Measurements from ENCODE around the gene LHFPL2. TPM values are rescaled to one million over a fixed set of nuclear protein-coding genes. Genes with fewer than 3 reads are reported as not detected.

LHFPL2 gene
- polyA plus RNA-seq, 1 donor from 2014 or later: 9.1 TPM

DNA sequence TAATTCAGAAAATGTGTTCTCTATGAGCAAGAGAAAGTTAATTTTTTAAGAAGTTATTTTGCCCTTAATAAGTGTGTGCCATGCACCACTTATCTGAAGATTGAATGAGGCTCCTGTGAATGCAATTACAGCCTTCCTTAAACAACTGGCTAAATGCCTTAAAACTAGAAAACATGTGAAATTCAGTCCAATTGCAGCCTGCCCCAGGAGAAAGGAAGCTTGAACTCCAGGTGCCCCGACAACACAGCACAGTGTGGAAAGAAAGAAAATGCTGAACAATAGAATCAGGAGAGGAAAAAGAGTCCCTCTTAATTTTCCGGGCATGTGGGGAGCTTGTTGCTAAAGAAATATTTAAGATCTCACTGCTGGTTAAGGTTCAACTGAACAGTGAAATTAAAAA is 8.8 kb downstream of the LHFPL2 start:
- H3K9me3 Mint-ChIP-seq: no peaks in the 10 kb centered on the region
- no peak overlapping the region for H3K4me3 Mint-ChIP-seq
- no peak overlapping the region for H3K27ac Mint-ChIP-seq
- H3K4me1 Mint-ChIP-seq: peaks cover 16 to 35% (median 28%) of the 10 kb centered on the region in 3 donors
- no peaks in the 10 kb centered on the region for H3K27me3 Mint-ChIP-seq
- H3K36me3 Mint-ChIP-seq: peaks cover 10% of the 10 kb centered on the region

DNA sequence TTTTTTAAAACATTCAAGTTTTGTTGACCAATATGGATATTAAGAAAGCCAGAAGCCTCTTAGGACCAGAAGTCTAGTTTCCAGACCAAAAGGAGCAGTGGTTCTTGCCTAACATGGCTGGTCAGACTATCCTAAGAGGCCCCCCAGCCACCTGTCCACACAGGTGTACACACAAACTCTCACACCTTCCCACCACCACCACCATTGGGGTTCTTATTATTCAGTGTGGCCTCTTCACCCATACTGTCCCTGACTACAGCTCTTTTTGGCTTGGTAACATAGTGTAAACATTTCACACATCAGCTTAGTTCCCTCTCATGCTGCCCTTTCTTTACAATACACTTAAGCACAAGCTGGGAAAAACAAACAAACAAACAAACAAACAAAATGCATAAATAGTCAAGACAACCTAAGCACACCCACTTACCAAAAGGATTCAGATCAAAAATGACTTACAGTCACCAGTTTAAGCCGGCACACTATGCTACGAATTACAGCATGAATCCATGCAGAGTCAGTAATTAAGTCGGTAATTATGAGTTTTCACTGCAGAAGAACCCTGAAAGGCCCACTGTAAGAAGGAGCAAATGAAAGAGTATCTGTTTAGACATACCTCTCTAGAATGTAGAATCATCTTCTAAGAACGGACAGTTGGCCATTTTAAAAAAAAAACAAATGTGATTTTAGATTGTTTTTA is 9.5 kb downstream of the LHFPL2 start:
- H3K4me3 Mint-ChIP-seq: no peak overlapping the region
- no peak overlapping the region for H3K27ac Mint-ChIP-seq
- H3K9me3 Mint-ChIP-seq: no peaks in the 10 kb centered on the region
- H3K4me1 Mint-ChIP-seq: peaks cover 17 to 34% (median 31%) of the 10 kb centered on the region in 3 donors
- H3K27me3 Mint-ChIP-seq: no peaks in the 10 kb centered on the region
- peaks cover 6% of the 10 kb centered on the region for H3K36me3 Mint-ChIP-seq

DNA sequence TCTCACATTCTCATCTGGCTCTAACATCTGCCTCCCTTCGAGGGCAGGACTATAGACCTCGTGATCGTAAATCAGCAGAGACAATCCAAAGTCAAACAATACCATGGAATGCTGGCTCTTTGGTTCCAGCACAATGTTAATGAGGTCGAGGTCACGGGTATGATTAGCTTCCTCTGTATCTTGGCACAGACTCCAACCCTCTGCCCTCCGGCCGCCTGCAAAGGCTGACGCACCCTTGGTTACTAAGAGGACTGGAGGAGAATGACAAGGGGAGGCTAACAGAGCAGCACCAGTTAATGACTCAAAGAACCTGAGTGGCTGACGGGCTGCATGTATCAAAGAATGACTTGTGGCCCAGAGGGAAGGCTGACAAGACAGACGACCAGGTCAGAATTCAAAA is 10.1 kb downstream of the LHFPL2 start:
- Mint-ChIP-seq H3K27ac (peak overlapping the region in 2 of 3 donors; percentile 16 to 68), H3K4me1 (peaks cover 17 to 37% (median 31%) of the 10 kb centered on the region in 3 donors), H3K9me3 (no peaks in the 10 kb centered on the region), H3K36me3 (peaks cover 5% of the 10 kb centered on the region), H3K27me3 (no peaks in the 10 kb centered on the region), H3K4me3 (no peak overlapping the region)

DNA sequence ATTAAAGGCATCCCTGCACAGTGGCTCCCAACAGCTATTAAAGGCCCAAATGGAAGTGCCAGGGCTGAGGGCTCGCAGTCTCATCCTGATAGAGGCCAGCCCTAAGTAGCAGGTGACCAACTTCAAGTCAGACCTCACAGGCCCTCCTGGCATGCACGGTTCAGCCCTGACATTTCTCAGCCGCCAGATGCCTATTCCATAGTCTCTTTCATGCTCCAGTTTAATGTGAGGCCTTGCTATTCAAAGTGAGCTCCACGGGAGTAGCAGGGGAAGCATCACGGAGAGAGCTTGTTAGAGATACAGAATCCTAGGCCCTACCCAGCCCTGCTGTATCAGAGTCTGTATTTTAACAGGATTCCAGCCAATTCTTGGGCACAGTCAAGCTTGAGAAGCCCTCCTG is 11.1 kb downstream of the LHFPL2 start:
- no peak overlapping the region for H3K4me3 Mint-ChIP-seq
- H3K27me3 Mint-ChIP-seq: no peaks in the 10 kb centered on the region
- no peaks in the 10 kb centered on the region for H3K9me3 Mint-ChIP-seq
- no peak overlapping the region for H3K27ac Mint-ChIP-seq
- H3K36me3 Mint-ChIP-seq: peaks cover 5% of the 10 kb centered on the region
- peaks cover 17 to 32% (median 28%) of the 10 kb centered on the region in 3 donors for H3K4me1 Mint-ChIP-seq

DNA sequence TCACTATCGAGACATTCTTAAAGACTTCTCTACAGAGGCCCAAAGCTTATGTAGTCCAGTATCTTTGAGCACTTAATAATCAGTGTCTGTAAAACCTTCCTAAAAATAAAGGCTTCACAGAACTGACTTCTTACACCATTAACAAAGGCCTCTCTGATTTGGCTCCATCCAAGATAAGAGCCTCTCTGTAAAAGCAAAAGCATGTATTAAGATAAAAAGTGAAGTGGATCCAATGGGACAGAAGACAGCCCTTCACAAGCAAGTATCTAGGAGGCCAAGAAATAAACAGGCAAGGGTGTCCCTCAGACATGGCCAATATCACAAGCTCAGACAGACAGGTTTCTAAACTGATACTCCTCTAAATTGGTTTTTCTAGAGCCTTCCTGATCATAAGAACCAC is 11.9 kb downstream of the LHFPL2 start:
- H3K36me3 Mint-ChIP-seq: peaks cover 5% of the 10 kb centered on the region
- no peaks in the 10 kb centered on the region for H3K9me3 Mint-ChIP-seq
- H3K27ac Mint-ChIP-seq: no peak overlapping the region
- H3K4me1 Mint-ChIP-seq: peaks cover 17 to 32% (median 24%) of the 10 kb centered on the region in 3 donors
- no peak overlapping the region for H3K4me3 Mint-ChIP-seq
- no peaks in the 10 kb centered on the region for H3K27me3 Mint-ChIP-seq

DNA sequence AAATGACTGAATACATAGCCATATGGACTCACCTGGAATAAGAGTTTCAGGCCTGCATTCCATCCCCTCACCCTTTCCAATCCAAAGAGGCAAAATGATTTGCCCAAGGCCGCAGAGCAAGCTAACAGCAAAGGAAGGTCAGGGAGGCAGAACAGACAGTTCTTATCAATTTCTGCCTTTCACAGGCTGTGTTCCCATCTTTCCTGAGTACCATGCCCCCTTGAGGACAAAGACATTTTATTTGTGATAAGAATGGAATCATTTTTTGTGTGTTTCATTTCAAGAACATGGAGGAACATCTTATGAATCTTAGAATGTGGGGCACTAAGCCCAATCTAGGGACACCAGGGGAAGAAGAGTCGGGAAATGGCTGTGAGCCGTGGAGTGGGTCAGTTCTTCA is 13.9 kb downstream of the LHFPL2 start:
- peaks cover 11 to 25% (median 13%) of the 10 kb centered on the region in 3 donors for H3K4me1 Mint-ChIP-seq
- no peak overlapping the region for H3K27ac Mint-ChIP-seq
- no peaks in the 10 kb centered on the region for H3K9me3 Mint-ChIP-seq
- peak overlapping the region in 2 of 4 donors; percentile 61 to 75 for H3K4me3 Mint-ChIP-seq
- no peaks in the 10 kb centered on the region for H3K27me3 Mint-ChIP-seq
- peaks cover 15% of the 10 kb centered on the region for H3K36me3 Mint-ChIP-seq

DNA sequence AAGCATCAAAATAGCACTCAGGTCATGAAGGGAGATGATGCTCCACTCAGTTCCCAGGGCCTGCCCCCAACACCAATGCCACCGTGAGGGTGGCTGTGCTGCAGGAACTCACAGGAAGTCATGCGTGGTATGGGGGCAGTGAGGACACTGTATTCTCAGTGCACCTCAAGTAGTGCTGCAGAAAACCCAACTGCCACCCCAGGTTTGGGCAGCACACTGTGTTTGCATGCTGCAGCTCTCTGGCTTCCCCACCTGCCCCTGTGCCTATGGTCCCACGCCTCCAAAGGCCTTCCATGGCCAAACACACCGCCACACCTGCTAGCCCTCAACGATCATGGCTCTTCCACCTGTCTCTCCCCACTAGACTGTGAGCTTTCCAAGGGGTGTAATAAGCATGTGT is 14.3 kb downstream of the LHFPL2 start:
- Mint-ChIP-seq H3K27ac (no peak overlapping the region), H3K9me3 (no peaks in the 10 kb centered on the region), H3K36me3 (peaks cover 15% of the 10 kb centered on the region), H3K4me3 (peak overlapping the region in 2 of 4 donors; percentile 61 to 75), H3K27me3 (no peaks in the 10 kb centered on the region), H3K4me1 (peaks cover 11 to 24% (median 13%) of the 10 kb centered on the region in 3 donors)

DNA sequence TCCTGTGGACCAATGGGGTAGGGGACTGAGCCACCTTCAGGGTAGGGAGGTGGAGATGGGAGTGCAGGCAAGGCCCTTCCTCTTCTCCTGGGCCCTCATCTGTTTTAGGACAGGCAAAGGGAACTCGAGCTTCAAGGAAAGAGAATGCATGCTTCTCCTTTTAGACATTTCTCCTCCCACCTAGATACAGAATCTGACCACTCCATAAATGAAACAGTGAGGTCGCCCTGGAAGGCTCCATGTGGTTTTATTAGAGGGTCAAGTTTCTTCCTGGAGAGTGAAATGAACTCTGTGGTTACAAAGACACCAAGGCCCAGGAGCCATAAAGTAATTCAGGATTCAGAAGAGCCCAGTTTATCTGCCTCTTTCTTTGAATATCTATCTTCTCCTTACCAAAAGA is 14.9 kb downstream of the LHFPL2 start:
- H3K36me3 Mint-ChIP-seq: peaks cover 15% of the 10 kb centered on the region
- no peaks in the 10 kb centered on the region for H3K9me3 Mint-ChIP-seq

DNA sequence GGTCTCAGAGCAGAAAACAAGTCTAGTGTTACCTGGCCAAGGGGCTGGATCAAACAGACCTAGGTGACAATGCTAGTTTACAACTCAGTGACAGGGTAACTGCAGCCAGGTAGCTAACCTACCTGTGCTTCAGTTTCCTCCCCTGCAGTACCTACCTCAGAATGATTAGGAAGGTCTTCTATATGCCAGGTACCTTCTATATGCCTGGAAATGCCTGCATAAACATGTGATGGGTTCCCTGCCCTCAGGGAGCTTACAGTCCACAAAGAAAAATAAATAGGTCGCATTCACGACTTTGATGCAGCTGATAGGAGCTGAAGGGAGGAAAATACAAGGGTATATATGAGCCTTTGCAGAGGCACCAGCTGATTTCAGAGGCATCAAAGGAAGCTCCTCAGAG is 16.1 kb downstream of the LHFPL2 start:
- Mint-ChIP-seq H3K27ac (peak overlapping the region in 1 of 3 donors; percentile 73), H3K4me3 (no peak overlapping the region), H3K36me3 (peaks cover 15% of the 10 kb centered on the region), H3K9me3 (no peaks in the 10 kb centered on the region), H3K27me3 (no peaks in the 10 kb centered on the region), H3K4me1 (peaks cover 10 to 31% (median 19%) of the 10 kb centered on the region in 3 donors)

More for the DNA sequence above, 14.9 kb downstream of the LHFPL2 start:
- H3K4me1 Mint-ChIP-seq: peaks cover 9 to 23% (median 13%) of the 10 kb centered on the region in 3 donors
- no peaks in the 10 kb centered on the region for H3K27me3 Mint-ChIP-seq
- H3K27ac Mint-ChIP-seq: no peak overlapping the region
- no peak overlapping the region for H3K4me3 Mint-ChIP-seq

DNA sequence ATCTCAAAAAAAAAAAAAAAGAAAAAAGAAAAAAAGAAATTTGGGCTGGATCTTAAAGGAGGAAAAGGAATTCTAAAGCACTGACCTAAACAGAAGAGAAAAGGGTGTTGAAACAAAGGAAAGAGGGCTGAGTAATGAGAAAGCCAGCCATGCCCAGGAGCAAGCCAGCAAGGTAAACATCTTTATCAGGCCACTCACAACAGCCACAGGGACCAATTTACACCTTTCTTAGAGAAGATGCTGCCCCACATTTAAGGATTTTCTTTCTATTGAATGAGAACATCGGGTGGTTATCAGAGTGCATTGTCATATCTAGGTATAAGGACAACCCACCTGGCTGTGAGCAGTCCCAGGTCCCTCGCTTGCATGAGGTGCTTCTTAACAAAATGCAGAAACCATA is 16.6 kb downstream of the LHFPL2 start:
- Mint-ChIP-seq H3K27ac (peak overlapping the region in 1 of 3 donors; percentile 73), H3K9me3 (no peaks in the 10 kb centered on the region), H3K4me3 (no peak overlapping the region), H3K27me3 (no peaks in the 10 kb centered on the region), H3K4me1 (peaks cover 10 to 34% (median 19%) of the 10 kb centered on the region in 3 donors), H3K36me3 (peaks cover 15% of the 10 kb centered on the region)

DNA sequence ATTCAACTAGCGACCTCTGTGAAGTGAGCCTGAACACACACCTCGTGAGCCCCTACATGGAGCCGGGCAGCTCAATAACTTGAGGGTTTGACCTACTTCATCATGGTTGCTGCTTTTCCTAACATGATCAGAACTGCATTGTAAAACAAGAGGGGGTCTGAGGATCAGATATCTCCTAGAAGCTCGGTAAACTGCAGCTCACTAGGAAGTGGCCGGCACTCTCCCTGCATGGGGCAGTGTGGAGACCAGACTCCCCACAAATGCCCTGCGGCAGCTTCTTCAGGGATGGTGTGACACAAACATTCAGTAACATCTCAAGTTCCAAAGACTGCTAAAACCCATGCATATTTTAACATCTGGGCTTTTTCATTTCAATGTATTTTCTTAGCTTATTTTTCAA is 18.5 kb downstream of the LHFPL2 start:
- Mint-ChIP-seq H3K36me3 (peaks cover 14% of the 10 kb centered on the region), H3K4me3 (no peak overlapping the region), H3K4me1 (peaks cover 8 to 24% (median 16%) of the 10 kb centered on the region in 3 donors), H3K27ac (no peak overlapping the region), H3K27me3 (no peaks in the 10 kb centered on the region), H3K9me3 (no peaks in the 10 kb centered on the region)

DNA sequence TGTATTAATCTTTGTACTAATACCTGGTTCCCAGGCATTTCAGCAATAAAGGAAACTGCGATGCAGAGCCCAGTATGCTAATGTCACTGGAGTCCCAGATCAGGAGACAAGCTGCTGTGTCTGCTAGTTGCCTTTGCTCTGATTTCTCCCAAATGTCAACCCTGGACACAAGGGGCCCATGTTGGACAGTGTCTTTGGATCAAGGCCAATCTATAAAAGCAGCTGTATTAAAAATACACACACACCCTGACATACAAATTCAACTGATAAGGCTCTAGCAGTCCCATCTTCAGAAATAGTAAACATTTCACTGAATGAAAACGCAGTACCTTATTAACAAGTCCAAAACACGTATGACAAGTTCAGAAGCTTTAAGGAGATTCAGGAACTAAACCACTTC is 18.9 kb downstream of the LHFPL2 start:
- H3K36me3 Mint-ChIP-seq: peaks cover 13% of the 10 kb centered on the region
- peaks cover 6 to 21% (median 14%) of the 10 kb centered on the region in 3 donors for H3K4me1 Mint-ChIP-seq
- no peak overlapping the region for H3K4me3 Mint-ChIP-seq
- no peaks in the 10 kb centered on the region for H3K27me3 Mint-ChIP-seq
- no peaks in the 10 kb centered on the region for H3K9me3 Mint-ChIP-seq
- H3K27ac Mint-ChIP-seq: peak overlapping the region in 1 of 3 donors; percentile 13

DNA sequence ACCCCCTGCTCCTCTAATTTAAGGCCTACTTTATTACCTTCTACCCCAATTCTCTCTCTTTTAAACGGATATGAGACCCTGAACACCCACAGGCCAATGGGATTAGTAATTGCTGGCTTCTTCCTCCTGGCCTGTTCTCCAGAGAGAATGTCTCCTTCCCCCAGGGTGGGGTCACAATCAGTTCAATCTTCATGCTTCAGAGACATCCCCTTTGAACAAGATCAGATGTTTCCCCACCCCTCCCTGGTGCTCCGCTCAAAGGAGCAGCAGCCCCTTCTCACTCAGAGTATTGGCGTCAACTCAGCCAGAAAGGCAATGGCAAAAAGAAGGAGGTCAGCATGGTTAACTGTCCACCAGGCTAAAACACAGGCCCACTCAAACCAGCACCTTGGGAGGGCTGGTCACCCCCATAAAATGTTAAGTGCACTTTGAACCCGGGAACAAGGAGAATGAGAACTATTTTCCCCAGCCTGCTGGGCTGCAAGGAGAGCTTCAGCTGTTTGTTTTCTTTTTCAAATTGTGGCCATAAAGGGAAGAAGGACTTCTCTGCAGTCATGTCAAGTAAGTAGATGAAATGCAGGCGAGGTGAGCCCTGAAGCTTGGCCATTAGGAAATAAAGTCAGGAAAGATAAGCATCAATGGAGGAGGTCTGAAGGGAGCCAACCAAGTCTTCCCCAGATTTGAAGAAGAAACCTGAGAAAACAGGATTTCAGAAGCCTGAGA is 20.1 kb downstream of the LHFPL2 start:
- Mint-ChIP-seq H3K27ac (no peak overlapping the region), H3K9me3 (no peaks in the 10 kb centered on the region), H3K27me3 (no peaks in the 10 kb centered on the region), H3K4me1 (peaks cover 3 to 18% (median 10%) of the 10 kb centered on the region in 3 donors), H3K4me3 (peak overlapping the region in 1 of 4 donors; percentile 85), H3K36me3 (peaks cover 12% of the 10 kb centered on the region)

DNA sequence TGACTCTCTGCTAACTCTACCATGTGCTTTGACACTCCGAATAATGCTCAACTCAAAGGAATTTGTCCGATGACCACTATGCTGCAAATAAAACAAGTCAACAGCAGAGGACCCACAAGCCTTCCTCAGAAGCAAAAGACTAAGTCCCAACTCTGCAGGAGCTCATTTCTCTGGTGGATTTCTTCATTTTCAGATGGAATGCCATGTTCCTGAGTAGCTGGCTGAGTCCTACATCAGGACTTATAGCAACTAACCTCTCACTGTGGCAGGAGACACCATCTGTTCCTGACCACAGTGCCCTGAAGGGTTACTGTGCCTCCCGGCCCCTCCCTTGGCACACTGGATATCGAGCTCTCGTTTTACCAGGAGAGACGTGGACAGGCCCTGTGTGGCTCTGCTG is 20.8 kb downstream of the LHFPL2 start:
- Mint-ChIP-seq H3K9me3 (no peaks in the 10 kb centered on the region), H3K4me1 (peaks cover 3 to 18% (median 10%) of the 10 kb centered on the region in 3 donors), H3K36me3 (peaks cover 12% of the 10 kb centered on the region), H3K27ac (no peak overlapping the region), H3K27me3 (no peaks in the 10 kb centered on the region), H3K4me3 (peak overlapping the region in 1 of 4 donors; percentile 85)

DNA sequence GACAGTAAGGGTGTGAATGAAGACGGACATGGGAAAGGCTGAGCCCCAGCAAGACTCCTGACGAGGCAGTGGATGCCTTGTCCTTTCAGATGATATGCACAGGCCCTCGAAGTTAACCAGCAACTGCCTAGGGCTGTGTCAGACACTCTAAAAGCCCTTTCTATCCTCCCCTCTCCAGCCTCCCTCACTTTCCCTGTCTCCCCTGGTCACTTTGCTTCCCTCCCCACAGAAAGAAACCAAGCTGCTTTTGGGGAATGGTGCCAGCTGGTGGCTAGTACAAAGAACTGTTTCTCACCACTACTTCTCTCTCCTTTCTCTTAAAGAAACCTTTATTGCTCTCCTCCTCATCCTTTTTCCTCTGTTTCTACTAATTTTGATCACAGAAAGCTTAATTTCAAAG is 21.4 kb downstream of the LHFPL2 start:
- Mint-ChIP-seq H3K27ac (no peak overlapping the region), H3K36me3 (peaks cover 12% of the 10 kb centered on the region), H3K9me3 (no peaks in the 10 kb centered on the region), H3K4me1 (peaks cover 3 to 18% (median 7%) of the 10 kb centered on the region in 3 donors), H3K27me3 (no peaks in the 10 kb centered on the region), H3K4me3 (no peak overlapping the region)
